Activated T-helper 9 cell treated with anti-CD3 and anti-CD28 coated beads, Interleukin-2, amount 50 U/mL, for 16 hours (primary cell): ENCODE results near the gene TBC1D5.

Source experiments
- DNase-seq: peaks from one replicate; pipeline ENCODE4 v3.0.0-alpha.2; 2020; ENCODE audit warnings: low read depth

The TBC1D5 gene

DNA sequence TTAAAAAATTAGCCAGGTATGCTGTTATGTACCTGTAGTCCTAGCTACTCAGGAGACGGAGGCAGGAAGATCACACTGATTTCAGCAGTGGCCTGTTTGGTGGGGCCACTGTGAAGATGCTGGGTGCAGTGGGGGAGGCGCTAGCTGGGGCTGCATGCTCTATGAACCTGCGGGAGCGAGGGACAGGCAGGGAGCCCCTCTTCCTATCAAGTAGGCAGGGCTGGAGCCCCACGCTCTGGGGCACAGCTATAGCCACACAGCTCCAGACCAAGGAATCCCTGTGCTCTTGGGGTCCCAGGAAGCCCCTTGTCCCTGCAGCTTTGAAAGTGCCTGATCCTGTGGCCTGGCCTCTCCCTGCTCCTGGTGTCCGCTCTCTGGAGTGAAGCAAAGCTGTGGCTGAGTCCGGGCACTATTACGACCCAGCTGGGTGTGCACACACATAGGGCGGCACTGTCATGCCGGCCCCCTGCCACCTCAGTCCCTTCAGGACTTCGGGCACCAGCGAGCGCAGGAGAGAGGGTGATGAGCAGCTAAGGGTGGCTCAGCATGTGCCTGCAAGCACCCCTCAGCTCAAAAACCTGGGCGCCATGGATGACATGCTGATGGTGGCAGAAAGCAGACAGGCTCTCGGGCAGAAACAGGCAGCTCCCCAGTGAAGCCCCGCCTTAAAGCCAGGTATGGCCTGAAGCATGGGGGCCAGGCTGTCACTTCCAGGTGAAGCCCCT lies 262.6 kb downstream of the TBC1D5 start:
- DNase-seq = no peak

DNA sequence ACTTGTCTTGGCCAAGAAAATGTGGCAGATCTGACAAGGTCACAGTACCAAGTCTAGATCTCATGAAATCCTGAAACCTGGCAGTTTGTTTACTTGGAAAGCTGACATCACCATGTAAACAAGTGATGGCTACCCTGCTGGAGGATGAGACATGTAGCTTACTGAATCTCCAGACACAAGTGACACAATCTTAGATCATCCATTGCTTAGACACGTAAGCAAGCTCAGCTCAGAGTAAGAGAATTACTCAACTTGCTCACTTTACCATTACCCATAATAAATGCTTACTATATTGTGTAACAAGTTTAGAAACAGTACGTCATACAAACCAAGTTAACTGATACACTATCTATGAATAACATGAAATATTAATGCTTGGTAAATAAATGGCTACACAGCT lies 263.8 kb downstream of the TBC1D5 start:
- no peak for DNase-seq

DNA sequence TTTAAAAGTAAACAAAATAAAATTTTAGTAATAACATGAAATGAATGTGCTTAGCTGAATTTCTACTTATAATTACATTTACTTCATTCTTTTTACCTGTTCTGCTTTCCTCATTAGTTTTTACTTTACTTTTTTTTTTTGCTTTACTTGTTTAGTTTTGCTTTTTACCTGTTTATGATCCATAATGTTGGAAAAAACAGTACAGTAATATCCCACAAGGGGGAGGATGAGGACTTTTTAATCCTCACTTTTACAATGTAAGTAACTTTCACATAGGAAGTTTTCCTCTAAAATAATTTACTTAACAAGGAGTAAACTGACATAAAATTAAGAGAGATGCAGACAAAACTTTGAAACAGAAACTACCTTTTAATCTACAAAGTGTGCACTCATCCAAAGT lies 268.7 kb downstream of the TBC1D5 start:
- no peak for DNase-seq

DNA sequence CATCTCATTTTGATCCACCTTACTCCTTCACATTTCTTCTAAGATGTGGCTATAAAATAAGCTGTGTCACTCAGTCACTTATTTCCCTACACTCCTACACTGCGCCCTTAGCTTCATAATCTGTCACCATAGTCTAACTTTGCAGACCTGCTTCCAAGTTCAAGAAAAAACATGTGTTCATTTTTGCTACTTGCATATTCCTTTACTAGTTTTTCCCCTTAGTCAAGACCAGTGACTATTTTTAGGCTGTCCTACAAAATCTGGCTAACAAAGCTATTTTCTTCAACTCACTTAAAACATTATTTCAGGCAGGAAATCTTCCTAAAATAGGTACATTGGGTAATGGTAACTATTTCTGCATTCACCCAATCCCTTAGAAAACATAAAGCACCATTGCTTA lies 272.5 kb downstream of the TBC1D5 start:
- DNase-seq = no peak

DNA sequence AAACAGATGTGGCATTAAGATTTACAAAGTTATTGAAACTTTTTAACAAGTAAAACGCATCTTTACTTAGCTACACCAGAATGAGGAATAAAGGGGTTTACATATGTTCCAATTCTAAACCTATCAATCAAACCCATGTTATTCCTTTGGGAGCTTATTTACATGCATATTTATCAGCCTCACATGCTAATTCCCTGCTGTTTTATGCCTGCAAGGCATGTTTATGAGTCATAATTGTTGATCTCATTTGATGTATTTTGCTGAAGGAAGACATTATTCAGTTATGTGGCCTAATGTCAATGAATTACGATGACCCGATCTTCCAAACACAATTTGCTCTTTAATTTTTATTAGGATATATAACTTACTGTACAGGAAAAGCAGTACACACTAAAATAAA lies 272.9 kb downstream of the TBC1D5 start:
- DNase-seq = no peak

DNA sequence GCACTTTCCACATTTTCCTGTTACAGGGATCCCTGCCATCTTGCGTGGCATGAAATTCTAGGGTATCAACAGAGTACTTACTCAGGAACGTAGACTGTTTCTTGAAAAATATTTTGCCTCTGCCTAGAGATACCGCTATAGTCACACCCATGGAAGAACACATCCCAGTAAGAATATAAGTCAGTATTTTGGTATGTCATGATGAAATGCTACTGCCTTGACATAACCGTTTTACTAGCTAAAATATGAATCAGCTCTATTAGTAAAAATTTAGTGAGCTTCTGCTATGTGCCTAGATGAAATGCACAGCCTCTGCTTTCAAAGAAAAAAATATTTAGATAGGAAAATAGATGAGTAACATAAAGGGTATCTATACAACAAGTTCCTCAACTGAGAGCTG lies 276.4 kb downstream of the TBC1D5 start:
- no peak for DNase-seq

DNA sequence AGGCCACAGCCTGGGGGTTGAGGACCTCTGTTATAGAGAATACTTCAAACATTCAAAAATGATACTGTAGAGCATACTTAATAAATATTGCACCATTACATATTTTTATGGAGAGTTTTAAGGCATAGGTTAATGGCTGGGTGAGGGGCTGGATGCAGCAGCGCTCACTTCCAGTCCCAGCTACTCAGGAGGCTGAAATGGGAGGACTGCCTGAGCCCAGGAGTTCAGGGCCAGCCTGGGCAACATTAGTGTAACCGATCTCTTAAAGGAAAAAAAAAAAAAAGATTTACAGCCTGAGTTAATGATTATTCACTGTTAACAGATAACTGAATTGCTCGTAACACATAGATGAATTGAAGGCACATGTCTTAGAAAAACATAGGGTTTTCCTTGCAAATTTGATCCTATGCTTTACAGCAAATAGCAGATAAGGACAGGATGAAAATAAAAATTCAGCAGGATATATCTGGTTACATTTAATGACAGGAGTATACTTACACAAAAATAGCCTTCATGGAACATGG lies 282.9 kb downstream of the TBC1D5 start:
- no peak for DNase-seq

DNA sequence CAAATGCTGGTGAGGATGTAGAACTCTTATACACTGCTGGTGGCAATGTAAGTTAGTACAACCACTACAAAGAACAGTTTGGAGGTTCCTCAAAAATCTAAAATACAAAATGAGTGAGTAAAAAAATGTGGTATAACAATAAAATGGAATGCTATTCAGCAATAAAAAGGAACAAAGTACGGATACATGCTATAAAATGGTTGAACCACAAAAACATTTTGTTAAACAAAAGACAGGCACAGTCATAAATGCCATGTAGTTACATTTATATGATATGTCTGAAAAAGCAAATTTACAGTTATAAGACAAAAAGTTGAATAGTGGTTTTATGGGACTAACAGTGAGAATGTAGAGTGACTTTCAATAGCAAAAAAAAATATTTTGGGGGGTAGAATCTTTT lies 285.8 kb downstream of the TBC1D5 start:
- no peak for DNase-seq

DNA sequence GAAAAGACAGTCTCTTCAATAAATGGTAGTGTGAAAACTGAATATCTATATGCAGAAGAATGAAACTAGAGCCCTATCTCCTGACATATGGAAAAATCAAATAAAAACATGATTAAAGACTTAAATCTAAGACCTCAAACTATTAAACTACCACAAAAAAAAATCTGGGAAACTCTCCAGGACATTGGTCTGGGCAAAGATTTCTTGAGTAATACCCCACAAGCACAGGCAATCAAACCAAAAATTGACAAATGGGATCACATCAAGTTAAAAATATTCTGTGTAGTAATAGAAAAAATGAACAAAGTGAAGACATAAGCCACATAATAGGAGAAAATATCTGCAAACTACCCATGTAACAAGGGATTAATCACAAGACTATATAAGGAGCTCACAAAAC lies 286.4 kb downstream of the TBC1D5 start:
- no peak for DNase-seq

DNA sequence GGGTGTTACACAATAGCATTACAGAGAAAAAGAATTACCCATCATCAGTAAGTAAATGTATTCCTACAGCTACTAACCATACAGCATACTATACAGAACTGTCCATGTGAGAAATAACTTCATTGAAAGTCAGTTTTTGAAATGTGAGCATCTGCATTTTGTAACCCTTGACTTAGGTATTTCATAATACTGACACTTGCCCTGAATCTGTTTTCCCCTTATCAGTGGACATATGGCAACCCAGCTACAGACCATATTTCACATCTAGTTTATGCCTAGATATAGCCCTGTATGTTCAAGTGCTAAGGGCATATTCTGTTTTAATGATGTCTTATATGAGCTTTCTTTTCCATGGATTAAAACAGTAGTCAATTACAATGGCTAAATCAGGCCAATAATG lies 297.6 kb downstream of the TBC1D5 start:
- DNase-seq = no peak

DNA sequence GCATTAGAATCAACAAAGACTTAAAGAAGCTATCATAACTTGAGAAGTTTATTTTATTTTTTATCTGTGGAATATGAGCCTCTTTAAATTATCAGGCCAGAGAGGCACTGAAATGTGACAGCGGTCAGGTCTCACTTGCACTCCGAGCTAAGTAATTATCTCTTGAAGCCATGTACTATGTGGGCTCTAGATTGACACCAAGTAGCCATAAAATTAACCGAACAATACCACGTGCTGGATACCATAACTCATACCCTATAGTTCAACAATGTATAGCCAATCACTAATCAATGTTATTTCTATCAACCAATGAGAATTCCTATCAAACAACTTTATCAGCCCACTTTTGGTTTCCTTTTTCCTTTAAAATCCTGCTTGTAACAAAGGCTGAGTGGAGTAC lies 299.3 kb downstream of the TBC1D5 start:
- DNase-seq = no peak

DNA sequence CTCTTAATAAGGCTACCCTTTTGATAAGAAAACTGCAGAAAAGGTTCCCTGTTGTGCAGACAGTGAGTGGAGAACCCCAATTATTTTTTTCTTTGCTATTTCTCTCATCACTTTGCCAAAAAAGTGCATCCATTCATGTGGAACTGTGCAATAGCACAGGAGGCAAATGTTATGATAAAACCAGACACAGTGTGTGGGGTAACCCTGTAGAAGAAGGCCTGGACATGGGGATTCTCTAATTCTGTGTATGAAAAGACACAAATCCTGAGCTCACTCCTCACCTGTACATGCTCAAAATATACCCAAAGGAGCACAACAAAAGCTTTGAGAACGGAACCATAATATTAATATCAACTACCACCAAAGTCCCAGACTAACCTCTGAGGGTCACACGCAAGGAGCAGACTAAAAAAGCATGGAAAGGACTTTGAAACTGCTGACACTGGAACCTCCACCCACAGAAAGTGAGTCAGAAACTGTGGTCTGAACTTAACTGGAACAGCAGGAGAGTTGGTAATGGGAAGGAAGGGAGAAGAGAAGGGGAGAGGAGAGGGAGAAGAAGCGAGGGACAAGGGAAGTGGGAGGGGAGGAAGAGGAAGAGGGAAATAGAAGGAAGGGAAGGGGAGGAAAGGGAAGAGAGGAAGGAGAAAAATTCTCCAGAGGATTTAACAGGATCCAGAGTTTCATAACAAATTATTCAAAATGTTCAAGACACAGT lies 299.9 kb downstream of the TBC1D5 start:
- no peak for DNase-seq

DNA sequence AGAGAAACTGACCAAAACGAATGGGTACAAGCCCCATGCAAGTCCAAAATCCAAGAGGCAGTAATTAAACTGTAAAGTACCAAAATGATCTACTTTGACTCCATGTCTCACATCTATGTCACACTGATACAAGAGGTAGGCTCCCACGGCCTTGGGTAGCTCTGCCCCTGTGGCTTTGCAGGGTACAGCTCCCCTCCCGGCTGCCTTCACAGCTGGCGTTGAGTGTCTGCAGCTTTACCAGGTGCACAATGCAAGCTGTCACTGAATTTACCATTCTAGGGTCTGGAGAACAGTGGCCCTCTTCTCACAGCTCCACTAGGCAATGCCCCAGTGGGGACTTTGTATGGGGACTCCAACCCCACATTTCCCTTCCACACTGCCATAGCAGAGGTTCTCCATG lies 308.6 kb downstream of the TBC1D5 start:
- no peak for DNase-seq

DNA sequence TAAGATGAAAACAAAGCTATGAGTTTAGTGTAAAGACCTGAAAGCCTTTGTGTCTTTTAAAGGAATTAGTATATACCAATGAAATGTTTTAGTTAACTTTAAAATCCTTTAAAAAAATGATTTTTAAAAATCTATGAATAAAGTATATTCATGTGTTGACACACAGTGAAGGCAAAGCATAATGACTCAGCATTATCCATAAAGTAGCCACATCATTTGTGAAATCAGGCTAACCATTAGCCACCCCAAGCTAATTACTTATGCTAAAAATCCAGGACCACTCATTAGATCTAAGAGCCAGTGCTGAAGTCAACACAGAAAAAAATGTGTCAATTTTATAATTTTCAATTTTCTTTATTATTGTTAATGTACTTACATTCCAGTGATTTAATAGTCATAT lies 310.2 kb downstream of the TBC1D5 start:
- no peak for DNase-seq

DNA sequence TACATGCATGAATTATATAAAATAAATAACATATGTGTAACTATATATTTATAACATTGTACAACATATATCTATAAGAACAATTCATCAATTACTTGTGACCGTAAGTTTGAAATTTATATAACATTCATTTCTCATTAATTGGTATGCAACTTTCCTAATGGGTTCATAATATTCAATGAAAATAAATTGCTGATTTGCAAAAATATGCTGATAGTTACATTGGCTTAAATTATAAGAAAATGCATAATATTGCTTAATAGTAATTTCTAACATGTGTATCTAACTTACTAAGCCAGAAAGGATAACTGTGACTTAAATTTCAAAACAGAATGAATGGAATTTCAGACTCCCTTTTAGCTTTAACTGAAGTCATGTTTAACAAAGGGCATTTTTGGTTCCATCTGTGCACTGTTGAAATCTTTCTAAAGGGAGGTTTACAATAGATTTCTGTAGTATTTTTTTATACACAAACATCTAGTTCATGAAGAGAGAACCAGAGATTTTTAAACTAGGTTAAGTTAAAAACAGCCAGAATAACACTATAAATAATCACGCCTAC lies 310.9 kb downstream of the TBC1D5 start:
- DNase-seq = no peak

DNA sequence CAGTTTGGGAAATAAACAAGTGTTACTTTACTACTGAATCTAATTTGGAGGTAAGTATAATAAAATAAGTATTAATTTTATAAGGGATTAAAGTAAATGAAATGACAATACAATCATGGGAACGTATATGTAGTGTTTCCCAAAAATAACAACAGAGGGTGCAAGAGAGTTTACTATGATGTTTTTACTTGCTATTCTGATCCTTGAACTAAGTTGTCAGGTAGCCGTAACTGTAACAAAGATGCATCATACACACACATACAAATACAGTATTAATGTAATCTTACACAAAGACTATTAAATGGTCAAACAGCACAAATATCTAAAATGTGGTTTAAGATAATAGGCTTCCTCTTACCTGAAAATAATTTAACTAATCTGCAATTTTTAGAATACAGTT lies 311.4 kb downstream of the TBC1D5 start:
- no peak for DNase-seq

DNA sequence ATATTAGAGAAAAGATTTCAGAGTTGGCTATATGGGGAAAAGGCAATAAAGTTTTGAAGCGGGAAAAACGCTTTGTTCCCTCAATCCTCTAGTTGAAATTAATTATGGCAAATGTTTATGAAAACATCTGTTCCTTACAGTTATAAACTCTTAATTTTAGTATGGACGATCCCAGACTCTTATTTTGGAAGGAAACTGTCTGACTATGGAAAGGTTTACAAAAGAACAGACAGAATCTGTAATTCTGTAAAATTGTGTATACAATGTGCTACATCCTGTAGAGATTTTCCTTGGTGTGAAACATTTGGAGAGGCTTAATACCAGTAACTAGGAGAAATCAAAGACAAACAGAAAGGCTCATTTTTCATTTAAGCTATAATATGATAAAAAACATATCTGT lies 311.8 kb downstream of the TBC1D5 start:
- DNase-seq = no peak

DNA sequence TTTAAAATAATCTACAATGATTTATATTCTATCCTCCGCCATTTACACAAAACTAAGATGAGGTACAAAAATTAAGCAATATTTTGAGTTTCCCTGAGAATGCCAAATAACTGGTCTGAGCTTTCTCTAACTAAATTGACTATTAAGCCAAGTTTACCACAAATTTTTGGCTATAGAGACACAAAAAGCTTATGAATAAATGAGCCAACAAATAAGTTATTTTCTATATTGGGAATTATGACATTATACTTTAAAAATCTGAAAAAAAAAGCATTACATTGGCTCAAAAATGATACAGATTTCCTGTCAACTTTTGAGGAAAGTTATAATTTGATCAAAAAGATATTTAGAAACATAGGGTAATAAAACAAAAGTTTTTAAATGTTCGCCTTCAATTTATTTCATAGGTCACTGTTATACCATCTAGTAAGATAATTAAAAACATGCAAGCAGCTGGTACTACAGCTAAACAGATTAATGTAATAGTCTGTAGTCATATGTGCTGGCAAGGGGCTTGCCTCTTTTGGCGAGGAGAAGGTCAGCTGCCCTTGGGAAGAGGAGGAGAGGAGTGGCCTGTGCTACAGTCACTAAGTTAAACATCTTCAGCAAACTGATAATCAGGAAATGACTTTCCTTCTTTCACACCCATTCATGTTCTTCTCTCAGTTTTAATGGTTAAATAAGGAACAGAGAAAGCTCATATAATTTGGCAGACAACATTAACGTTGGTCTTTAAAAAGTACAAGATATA lies 318.5 kb downstream of the TBC1D5 start:
- DNase-seq = no peak

DNA sequence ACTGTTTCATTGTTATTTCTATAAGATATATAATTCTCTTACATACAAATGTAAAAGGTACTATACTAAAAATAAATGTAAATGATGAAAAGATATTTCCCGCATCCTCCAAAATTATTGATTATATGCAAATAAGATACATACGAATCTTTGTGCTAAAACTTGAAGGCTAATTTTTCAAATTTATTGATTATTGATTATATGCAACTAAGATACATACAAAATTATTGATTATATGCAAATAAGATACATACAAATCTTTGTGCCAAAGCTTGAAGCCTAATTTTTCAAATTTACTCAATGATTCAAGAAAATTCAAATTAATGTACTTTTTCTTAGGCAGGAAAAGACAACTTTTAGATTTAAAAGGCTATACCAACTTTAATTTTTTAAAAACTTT lies 319.8 kb downstream of the TBC1D5 start:
- DNase-seq = no peak

DNA sequence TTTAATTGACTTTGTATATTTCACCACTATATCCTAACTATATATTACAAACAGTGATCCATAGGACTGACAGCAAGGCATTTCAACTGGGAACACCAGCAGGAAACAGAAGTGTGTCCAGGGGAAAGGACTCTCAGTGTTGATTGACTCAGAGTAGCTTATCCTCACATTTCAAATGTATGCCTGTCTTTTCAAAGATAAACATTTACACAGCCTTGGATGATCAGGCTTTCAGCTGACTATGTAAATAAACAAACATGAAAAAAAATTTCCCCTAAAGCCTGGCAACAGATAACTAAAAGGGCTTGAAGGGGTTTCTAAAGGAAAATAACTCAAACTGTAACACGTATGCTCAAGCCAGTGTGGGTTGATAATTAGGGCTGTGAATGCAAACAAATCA lies 321.8 kb downstream of the TBC1D5 start:
- no peak for DNase-seq

DNA sequence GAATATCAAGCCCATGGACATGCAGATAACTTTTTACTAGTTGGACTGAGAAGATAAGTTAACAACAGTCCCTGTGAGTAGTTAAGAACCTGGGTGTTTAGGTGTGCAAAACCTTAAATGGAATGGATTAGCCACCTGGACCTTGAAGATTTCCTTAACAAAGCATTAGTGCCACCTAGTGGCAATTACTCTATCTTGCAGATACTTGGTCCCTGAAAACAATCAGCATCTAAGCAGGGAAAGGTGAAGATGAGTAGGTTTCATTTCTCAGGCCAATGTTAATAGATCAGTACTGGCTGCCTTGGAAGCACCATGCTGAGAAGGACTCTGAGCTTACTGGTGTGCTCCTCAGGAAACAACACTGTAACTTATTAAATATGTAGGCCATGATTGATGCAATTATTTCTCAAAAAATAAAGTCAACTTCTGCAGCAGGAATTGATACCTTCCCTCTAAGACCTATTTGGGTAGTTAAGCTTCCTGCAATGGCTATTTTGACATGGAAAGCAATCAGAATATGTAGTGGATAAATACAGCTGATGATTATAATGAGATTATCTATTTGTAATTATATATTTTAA lies 329.4 kb downstream of the TBC1D5 start:
- DNase-seq = no peak

DNA sequence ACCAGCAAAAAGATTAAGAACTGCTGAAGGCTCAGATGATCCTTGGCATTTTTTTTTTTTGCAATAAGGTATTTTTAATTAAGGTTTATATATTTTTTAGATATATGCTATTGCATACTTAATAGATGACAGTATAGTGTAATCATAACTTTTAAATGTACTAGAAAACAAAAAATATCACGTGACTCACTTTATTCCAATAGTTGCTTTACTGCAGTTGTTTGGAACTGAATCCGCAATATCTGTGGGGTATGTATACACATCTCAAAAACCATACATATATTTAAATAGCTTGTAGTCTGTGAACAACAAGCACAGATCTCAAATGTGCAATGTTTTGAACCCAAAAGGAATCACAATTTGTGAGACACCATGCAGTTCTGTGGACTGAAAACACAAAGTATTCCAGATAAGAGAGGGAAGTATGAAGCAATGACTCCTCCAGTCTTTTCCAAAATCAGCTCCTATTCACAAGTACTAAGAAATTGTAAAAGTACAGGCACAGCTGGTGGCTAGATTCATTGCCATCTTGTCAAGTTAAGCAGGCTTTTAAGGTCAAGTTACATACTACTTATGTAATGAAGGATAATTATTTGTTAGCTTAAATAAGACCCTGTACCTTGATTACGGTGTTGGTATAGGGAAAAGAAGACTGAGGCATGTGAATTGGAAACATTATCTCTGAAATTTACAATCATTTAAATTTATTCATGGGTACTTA lies 331.1 kb downstream of the TBC1D5 start:
- DNase-seq = no peak
